ENCODE data around the gene EXOSC1.

- no peak for TF ChIP-seq CTCF (IDR thresholded peaks at IDR 0.05)
- no peak for TF ChIP-seq POLR2A (IDR thresholded peaks at IDR 0.05)
These were observed 37.3 kb downstream of the EXOSC1 start for GRCh38 chr10:97408496-97408992.
